Activated gamma-delta T cell treated with Interleukin-2 at 50 U/mL for 16 hours (primary cell): ENCODE data around the gene HOMER2.
"Not testable (repeated sequence)": the region's sequence is repeated elsewhere in the genome, so short reads cannot be mapped to it uniquely, and the experiment has no call there.

Experiments
- DNase-seq: peaks from one replicate; pipeline ENCODE4 v3.0.0-alpha.2; 2020

HOMER2 gene

DNA sequence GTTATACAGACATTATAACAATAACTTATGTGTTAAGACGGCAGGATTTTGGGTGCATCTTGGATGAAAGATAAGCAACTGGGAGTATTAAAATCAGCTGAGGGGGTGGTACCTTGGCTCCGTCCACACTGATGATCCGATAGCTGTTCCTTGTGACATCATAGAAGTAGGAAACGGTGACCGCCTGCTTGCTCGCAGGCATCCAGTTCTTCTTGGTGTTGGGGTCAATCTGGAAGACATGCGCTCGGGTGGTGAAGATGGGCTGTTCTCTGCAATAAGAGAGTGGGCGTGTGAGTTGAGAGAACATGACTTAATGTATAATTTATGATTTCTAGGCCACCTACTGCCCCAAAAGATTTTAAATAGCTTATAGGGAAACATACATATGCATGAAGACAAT is 59.9 kb downstream of the HOMER2 start:
- DNase-seq = no peak

DNA sequence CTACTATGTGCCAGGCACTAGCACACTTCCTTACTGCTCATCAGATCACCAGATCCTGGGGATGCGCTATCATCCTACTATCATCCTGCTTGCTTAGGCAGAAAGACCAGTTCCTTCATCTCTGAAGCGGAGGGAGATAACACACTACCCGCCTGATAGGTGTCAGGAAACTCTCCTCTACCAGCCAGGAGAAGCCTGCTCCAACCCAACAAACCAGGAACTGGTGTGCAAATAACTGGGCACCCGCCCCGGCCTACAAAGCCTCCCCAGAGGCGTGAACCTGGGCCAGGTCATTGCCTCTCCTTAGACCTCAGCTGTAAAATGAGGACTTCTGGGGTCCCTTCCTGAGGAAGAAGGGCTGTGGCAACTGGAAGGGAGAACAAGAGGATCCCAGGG is 61.5 kb downstream of the HOMER2 start:
- no peak for DNase-seq

DNA sequence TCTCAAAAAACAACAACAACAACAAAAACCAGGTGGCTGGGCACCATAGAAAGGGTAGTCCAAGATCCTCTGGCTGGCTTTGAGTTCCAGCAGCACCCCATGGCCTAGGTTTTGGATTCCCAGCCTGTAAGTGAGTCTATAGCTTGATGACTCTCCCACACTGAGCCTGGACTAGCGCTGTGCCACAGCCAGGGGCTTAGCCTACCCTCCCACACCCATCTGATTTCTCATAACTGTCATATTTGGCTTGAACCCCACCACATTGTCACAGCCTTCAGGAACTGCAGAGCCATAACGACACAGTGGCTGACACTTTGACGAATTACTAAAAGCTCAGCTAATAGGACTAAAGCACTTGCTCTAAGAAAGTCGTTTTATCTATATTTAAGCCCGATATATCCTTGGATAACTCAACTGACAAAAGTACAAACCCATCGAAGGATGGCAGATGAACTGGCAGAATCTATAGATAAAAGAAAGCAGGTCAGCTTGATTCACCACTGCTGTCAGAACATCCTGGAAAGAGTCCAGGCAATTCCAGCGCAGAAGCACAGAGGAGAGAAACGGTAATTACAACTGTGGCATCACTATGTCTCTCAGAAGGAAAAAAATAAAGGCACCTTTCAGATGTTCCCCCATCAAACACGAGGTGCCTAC is 62.1 kb downstream of the HOMER2 start:
- DNase-seq = no peak

DNA sequence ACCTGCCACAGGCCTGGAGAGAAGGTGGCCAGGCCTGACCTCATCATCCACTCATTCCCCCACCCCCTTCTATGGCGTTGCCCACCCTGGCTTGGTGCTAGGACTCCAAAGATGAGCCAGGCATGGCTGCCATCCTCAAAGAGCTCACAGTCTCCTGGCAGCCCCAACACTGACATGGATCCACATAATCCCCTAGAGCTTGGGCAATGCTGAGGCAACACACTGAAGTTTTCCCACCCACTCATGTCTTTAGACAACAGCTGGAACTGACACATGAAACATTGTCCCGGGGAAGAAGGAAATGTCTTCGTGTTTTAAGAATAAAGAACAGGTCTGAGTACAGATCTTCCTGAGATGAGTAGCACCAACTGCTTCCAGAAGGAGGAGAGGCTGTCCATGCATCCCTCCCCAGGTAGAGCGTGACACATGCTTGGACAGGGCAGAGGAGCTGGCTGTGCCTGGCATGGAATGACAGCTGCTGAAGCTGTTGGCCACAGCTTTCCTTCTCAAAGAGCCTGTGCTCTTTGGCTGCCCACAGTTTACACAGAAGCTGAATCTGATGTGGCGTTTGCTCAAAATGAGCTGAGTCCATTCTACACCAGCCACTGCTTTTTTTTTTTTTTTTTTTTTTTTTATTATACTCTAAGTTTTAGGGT is 70.1 kb downstream of the HOMER2 start:
- no peak for DNase-seq

DNA sequence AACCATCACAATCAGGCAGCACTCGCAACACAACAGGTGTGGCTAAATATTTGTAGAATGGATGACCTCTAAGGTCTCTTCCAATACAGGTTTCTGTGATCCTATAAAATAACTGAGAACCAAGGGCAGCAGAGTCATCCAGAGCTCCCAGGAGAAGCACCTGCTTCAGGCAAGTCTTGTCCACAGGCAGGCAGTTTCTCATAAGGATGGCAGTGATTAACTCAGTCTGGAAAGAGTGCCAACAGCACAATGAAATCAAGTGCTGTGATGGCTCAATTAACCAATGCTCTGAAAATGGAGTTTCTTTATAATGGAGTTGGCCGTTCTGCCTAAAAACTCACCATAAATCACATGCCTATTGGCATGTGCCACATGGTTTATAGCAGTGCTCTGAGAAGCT is 70.8 kb downstream of the HOMER2 start:
- no peak for DNase-seq

DNA sequence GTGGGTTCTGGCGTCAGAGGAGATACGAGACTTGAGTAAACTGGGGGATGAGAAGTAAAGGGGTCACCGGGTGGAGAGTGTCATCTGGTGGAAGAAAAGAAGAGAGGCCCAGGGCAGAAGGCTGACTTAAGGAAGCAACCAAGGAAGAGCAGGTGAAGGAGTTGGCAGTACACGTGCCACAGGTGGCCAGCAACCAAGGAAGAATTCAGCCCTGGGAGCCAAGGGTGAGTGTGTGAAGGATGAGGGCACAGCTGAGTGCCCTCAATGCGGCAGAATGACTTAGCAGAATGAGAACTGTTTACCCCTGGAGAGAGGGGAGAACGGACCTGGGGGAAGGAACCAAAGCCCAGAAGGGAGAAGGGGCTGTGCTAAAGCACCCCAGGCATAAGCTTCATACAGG is 71.8 kb downstream of the HOMER2 start:
- DNase-seq = no peak

DNA sequence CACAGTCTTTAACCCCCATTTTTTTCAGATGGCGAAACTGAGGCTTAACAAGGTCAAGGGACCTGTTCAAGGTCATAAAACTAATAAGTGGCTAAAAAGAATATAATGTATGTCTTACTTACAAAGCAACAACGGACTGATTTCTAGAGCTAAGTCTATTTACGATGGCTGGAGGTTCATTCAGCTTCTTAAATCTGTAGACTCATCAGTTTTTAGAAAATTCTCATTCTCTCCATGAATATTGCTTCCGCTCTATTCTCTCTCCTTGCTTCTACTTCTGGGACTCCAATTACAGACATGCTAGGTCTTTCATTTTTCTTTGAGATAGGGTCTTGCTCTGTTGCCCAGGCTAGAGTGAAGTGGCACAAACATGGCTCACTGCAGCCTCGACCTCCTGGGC is 74.2 kb downstream of the HOMER2 start:
- DNase-seq = no peak

DNA sequence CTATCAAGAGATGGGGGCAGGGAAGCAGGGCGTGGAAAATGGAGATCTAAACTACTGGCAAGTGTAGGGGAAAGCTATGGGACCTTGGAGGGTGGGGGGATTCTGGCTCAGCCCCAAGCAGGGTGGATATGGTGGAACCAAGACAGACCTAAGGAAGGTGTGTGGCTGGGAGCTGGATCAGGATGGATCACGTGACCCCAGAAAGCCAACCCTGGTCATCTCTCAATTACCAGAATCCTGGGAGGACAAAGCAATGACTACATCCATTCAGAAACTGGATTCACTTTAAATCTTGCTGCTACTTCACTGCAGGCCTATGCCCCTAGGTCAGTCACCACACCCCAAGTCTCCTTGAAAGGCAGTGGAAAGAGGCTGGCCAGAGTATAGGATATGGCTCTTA is 74.7 kb downstream of the HOMER2 start:
- no peak for DNase-seq

DNA sequence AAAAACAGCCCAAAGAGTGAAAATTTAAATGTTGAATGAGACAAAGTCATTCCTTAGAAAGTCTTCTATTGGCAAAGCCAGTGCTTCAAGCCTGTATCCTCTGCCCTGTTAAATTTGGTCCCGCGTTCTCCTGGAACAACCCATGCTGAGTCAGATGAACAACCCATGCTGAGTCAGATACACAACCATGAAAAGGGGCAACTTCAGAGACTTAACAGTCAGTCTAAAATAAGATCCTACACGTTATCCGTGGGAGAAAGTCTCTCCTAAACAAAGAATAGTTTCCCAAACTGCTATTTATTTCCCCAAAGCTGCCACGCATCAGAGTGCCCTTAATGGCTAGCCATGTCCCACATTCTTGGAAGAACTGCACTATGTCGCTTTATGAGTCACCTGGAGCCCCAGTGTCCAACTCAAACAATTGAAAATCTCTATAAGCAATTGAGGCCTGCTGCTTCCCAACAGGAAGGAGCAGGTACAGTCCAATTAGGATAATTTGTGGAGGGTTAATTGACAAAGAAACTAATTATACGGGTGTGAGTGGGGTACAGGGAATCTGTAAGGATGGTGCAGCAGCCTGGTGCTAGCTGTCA is 77.0 kb downstream of the HOMER2 start:
- no peak for DNase-seq

DNA sequence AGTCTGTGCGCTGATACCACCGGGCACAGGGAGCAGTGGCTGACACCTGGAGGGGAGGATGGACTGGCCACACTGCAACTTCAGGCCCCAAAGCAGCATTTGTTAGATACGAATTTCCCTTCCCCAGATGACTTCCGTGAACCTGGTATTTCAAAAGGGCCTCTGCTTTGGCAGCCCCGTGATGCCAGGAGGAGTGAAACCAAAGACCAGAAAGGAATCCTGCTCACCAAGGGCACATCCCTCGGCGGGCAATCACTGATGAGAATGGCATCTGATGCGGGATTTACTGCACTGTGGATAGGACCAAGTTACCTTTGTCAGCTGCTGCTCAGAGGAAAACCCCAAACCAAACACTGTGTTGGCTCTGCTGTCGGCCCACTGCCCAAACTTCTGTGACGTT is 77.6 kb downstream of the HOMER2 start:
- no peak for DNase-seq

DNA sequence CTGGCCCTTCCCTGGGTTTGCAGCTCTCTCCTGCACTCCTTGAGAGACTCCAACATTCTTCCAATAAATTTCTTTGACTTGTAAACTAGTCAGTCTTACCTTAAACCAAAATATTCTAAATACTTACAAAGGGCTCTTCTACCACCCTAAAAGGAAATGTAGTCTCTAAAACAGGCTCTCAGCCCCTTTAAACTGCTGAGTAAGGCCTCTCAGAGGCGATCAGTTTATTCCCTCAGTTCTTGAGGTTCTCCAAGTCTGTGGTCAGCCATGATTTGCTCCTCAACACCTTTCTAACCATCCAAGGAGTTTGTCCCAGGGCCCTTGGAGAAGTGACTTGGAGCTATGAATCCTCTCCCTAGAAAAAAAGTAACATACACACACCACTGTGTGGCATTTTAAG is 78.3 kb downstream of the HOMER2 start:
- DNase-seq = no peak

DNA sequence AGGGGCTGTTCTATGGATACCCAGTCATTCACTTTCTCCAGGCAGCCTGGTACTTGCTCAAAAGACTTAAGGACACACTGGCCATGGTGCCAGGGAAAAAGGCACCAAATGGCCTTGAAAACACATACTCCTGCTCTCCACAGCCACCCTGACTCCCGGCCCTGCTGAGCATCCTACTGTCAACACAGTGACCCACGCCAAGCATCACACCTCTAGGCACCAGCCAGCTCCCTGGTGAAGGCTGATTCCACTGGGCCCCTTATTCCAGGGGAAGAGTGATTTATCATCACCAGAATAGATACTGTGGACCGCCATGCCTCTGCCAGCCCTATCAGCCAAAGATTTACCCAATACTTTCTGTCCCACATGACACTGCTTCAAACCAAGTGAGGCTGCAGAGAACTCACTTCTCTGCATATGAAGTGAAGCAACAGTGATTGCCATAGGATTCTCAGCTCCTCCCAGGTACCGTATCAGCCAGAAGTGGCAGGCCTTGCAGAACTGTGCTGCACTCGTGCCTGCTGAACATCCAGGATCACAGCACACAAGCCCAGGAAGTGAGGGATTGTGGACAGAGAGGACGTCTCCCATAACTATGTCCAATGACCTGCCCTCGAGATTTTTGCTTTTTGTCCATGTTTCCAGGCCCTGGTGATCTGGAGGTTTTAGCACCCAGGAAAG is 79.4 kb downstream of the HOMER2 start:
- DNase-seq = no peak

DNA sequence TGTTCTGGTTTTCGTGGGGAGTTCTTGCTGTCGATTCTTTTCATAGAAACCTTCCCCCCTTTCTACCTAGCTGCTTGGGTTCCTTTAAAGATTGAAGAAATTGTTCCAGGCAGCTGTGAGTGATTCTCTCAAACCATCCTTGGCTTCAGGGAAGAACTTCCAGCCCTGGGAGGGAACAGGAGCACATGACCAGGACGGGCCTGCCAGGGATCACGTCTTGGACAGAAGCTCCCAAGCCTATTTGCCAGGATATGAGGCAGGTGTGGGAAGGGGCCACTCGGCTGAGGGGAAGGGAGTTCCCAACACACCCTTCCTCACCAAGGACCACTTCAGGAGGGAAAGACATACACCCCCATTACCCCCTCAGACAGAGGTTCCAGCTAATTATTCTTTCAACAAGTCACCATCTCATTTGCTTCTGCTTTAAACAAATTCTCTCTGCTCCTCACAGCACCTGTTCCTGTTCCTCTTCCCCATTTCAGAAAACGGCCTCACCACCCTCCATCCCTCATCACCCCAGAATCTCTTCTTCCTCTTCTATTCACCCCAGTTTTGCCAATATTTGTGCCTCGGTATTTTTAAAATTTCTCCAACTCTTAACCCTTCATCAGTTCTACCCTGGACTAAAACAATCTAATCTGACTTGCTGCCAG is 80.6 kb downstream of the HOMER2 start:
- no peak for DNase-seq

DNA sequence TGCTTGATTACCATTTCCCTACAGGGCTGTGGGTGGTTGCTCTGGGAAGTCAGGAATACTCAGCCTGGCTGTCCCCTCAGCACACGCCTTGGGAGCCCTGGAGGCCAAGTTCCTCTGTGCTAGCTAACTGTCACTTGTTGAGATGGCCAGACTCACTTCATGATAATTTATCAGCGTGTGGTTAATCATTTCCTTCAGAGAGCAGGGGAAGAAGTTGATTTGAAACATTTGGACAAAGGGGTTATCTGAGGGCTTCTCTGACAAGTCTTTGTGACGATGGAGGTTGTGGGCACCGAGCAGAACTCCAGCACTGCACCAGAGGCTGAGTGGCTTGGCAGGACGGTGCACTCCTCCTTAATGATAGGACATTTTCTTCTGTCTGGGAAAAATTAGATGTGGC is 81.2 kb downstream of the HOMER2 start:
- DNase-seq = no peak

DNA sequence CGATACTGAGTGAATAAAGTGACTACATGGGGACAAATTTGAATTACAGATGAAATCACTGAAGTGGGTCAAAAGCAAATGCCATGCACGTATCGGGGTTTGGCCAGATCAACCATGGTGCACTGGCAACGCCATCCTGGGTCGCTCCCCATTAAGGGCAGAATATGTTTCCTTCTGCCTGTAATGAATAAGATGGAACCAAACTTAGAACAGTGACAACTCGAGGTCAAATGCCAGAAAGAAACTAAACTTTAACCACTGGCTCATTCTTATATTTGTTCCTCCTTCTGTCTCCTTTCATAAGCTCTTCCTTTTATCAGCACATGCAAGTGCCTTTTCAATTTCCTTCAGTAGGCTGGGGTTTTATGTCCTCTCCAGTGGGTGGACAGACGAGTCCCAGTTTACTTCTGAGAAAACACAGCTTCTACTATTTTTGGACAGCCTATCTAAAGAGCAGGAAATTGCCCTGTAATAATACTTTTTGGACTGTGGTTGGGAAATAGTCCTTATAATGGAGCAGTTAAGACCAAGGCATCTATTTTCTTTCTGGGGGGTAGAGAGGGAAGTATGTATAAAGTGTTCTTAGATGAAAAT is 81.7 kb downstream of the HOMER2 start:
- DNase-seq = no peak

DNA sequence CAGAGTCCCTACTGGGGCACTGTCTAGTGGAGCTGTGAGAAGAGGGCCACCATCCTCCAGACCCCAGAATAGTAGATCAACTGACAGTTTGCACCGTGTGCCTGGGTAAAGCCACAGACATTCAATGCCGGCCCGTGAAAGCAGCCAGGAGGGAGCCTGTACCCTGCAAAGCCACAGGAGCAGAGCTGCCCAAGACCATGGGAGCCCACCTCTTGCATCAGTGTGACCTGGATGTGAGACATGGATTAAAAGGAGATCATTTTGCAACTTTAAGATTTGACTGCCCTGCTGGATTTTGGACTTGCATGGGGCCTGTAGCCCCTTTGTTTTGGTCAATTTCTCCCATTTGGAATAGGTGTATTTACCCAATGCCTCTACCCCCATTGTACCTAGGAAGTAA is 86.5 kb downstream of the HOMER2 start:
- not testable (repeated sequence) for DNase-seq

DNA sequence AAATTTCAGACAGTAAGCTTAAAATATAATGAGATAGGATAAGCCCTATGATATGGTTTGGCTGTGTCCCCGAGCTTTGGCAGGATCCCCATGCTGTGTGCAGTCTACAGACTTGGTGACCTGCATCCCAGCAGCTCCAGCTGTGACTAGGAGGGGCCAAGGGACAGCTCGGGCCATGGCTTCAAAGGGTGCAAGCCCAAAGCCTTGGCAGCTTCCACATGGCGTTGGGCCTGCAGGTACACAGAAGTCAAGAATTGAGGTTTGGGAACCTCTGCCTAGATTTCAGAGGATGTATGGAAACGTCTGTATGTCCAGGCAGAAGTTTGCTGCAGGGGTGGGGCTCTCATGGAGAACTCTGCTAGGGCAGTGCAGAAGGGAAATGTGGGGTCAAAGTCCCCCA is 86.9 kb downstream of the HOMER2 start:
- not testable (repeated sequence) for DNase-seq

DNA sequence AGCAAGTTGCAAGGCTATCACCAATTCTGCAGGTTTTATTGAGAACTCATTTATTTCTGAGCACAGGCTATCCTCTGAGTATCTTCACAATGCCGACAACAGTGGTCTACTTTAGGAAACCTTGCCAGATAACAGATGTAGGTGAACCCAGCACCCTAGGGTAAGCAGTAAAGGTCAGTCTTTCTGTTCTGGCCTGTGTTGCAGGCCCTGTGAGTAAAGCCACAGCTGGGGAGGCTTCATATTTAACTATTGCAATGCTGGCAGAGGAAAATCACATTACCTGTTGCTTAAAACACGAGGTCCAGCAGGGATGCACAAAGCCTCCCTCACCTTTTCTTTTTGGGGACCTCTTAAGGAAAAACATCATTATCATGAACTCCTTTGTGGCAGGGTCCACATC is 87.6 kb downstream of the HOMER2 start:
- no peak for DNase-seq

DNA sequence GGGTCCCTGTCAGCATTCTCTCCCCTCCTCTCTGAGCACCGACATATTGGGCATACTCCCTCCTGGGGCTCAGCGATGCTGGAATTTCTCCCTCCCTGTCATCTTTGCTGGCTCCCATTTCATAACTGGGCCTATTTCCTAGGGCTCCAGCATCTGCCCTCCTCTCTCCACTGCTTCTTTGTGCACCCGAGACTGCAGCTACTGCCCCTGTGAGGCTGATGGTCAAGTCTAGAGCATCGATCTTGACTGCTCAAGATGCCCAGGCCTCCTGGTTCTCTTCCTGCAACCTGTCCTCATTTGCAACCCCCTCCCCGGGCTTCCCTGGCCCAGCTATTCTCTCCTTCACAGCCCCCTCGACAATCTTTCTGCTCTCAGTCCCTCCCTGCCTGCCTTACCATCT is 89.6 kb downstream of the HOMER2 start:
- no peak for DNase-seq

DNA sequence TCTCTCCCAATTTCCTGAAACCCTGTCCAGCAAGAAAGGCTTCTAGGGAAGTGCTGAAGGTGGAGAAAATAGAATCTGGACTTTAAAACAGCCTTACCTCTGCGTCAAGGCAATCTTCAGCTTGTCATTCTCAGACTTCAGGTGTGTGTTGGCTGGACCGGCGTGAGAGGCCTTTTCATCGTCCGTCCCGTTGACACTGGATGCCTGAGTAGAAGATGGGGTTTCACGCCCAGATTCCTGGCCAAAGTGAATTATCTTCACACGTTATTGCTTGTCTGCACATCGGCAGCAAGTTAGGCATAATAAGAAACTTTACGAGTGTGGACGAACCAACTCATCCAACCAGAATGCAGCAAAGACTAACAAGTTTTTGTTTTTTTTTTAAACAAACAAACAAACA is 93.6 kb downstream of the HOMER2 start:
- no peak for DNase-seq

DNA sequence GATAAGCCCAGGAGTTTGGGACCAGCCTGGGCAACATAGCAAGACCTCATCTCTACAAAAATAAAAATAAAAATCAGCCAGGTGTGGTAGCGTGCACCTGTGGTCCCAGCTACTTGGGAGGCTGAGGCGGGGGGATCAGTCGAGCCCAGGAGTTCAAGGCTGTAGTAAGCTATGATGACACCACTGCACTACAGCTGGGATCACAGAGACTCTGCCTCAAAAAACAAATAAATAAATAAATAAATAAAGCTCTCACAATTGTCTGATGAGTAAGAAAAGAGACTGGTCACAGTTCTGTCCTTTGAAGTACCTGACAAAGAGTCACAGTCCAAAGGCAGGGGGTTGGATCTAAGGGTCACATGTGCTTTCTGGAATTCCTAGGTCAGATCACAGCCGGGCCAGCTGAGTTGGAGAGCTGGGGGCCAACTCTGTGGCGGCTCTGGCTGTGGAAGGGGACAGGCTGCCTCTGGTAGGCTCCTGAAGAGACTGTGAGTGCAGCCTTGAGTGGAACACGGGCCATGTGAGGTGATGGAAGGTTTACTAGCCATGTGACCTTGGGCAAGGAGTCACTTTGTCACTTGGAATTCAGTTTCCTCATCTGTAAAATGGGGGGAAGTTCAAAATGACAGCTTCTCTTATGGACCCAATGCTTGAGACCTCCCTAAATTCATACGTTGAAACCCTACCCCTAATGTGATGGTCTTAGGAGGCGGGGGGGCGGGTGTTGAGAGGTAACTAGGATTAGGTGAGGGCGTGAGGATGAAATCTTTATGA is 95.9 kb downstream of the HOMER2 start:
- no peak for DNase-seq
